ENCODE results near the gene POSTN.
"Not testable (repeated sequence)": the region's sequence is repeated elsewhere in the genome, so short reads cannot be mapped to it uniquely, and the experiment has no call there.

The POSTN gene

GRCh38 chr13:37594550-37594949, 4.0 kb downstream of the POSTN start:
- no peak for DNase-seq

GRCh38 chr13:37589381-37589780, 9.2 kb downstream of the POSTN start:
- not testable (repeated sequence) for DNase-seq

- DNase-seq, result no peak
These were observed 11.3 kb downstream of the POSTN start for GRCh38 chr13:37587236-37587635.

GRCh38 chr13:37586164-37586563, 12.4 kb downstream of the POSTN start:
- no peak for DNase-seq

GRCh38 chr13:37585541-37585940, 13.0 kb downstream of the POSTN start:
- no peak for DNase-seq

- DNase-seq, result no peak
These were observed 22.0 kb downstream of the POSTN start for GRCh38 chr13:37576601-37577000.

- no peak for DNase-seq
These were observed 33.1 kb downstream of the POSTN start for GRCh38 chr13:37565425-37565824.

GRCh38 chr13:37561031-37561430, 37.5 kb downstream of the POSTN start:
- no peak for DNase-seq

- no peak for DNase-seq
These were observed 38.0 kb downstream of the POSTN start for GRCh38 chr13:37560526-37560925.

- not testable (repeated sequence) for DNase-seq
These were observed 39.8 kb downstream of the POSTN start for GRCh38 chr13:37558766-37559165.

- no peak for DNase-seq
These were observed 52.5 kb downstream of the POSTN start for GRCh38 chr13:37546087-37546486.

- DNase-seq, result no peak
These were observed 53.6 kb downstream of the POSTN start for GRCh38 chr13:37544995-37545394.

GRCh38 chr13:37539976-37540605, 58.5 kb downstream of the POSTN start:
- DNase-seq, result no peak

GRCh38 chr13:37539170-37539569, 59.4 kb downstream of the POSTN start:
- no peak for DNase-seq

- DNase-seq, result no peak
These were observed 63.1 kb downstream of the POSTN start for GRCh38 chr13:37535501-37535900.

- no peak for DNase-seq
These were observed 63.9 kb downstream of the POSTN start for GRCh38 chr13:37534676-37535075.

- DNase-seq, result no peak
These were observed 64.4 kb downstream of the POSTN start for GRCh38 chr13:37534181-37534580.

- no peak for DNase-seq
These were observed 67.5 kb downstream of the POSTN start for GRCh38 chr13:37531049-37531448.

GRCh38 chr13:37529751-37530385, 68.7 kb downstream of the POSTN start:
- DNase-seq, result no peak

- no peak for DNase-seq
These were observed 71.7 kb downstream of the POSTN start for GRCh38 chr13:37526710-37527473.

GRCh38 chr13:37515226-37515625, 83.3 kb downstream of the POSTN start:
- DNase-seq, result no peak

All from activated naive CD4-positive, alpha-beta T cell treated with anti-CD3 and anti-CD28 coated beads, Interleukin-2, amount 50 U/mL, for 16 hours (primary cell).